SJSA1 (cell line): ENCODE results near the gene TRAF3IP1. TPM values are rescaled to one million over a fixed set of nuclear protein-coding genes. Genes with fewer than 3 reads are reported as not detected.
A peak's percentile ranks its signal among the peaks of the same experiment; 100 is the strongest.
"Not testable (repeated sequence)": the region's sequence is repeated elsewhere in the genome, so short reads cannot be mapped to it uniquely, and the experiment has no call there.

ENCODE experiments used
- DNase-seq, 2 experiments: peaks; one replicate each; pipeline ENCODE4 v3.0.0-alpha.2; 2015 to 2020; ENCODE audit warnings: low spot score in 2 of 2, low read depth in 1 of 2
- H3K27ac ChIP-seq: fragments of 250-450 bp; sonication (Bioruptor Pico); 2 replicates; pipeline ENCODE4 v1.5.1; 2020; ENCODE audit warnings: mild to moderate bottlenecking, moderate library complexity
- H3K27me3 ChIP-seq: fragments of 250-450 bp; sonication (Bioruptor Pico); replicated peaks from 2 replicates; pipeline ENCODE4 v1.5.1; 2020; ENCODE audit warnings: mild to moderate bottlenecking, moderate library complexity
- H3K36me3 ChIP-seq: fragments of 250-450 bp; sonication (Bioruptor Pico); 2 replicates; pipeline ENCODE4 v1.5.1; 2020; ENCODE audit warnings: mild to moderate bottlenecking
- H3K4me1 ChIP-seq: fragments of 250-450 bp; sonication (Bioruptor Pico); replicated peaks from 2 replicates; pipeline ENCODE4 v1.6.1; 2021; ENCODE audit warnings: mild to moderate bottlenecking
- H3K4me3 ChIP-seq: fragments of 250-450 bp; sonication (Bioruptor Pico); 2 replicates; pipeline ENCODE4 v1.5.1; 2020; ENCODE audit warnings: mild to moderate bottlenecking
- H3K9me3 ChIP-seq: fragments of 250-450 bp; sonication (Bioruptor Pico); replicated peaks from 2 replicates; pipeline ENCODE4 v1.5.1; 2020; ENCODE audit warnings: mild to moderate bottlenecking
- total RNA-seq: library from RNA; depleted of rRNA; stranded (reverse); fragments of >200 nt; shearing (Covaris generic); gene quantifications from 2 replicates; pipeline ENCODE4 v1.2.3, GENCODE V29; 2014; rRNA removed

TRAF3IP1 gene
- total RNA-seq = 6.9 and 12.7 TPM in 2 replicates

DNA sequence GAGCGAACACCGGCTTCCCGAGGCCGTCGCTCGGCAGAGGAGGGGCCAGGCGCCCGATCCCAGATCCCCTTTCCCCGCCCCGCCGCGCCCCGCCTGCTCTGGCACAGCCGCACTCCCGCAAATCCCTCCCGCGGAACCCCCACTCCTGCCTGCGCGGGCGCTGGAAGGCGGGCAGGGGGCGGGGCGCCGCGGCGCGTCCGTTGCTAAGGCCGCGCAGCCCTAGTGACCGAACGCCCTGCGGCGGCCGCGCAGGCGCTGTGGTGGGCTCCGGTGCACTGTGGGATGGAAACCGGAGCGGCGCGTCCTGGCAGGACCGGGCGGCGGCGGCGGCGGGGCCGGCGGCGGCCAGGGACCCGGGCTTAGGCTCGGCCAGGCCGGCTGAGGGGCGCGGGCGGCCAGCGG, at the start of gene TRAF3IP1:
TRAF3IP1 (plus strand) TSS at position 273 of the 402 bp plus-strand sequence. CDS start 145 bp downstream, outside the sequence.
- Histone ChIP-seq H3K27me3 (no peaks in the 10 kb centered on the region), H3K4me1 (peaks cover 9% of the 10 kb centered on the region), H3K27ac (no peak within 1 kb of the TSS), H3K36me3 (peaks cover 9% of the 10 kb centered on the region), H3K4me3 (peak within 1 kb of the TSS; percentile 97), H3K9me3 (no peaks in the 10 kb centered on the region; the same call in 1 of the 2 replicates)
- DNase-seq = peak; percentile 82 to 89

DNA sequence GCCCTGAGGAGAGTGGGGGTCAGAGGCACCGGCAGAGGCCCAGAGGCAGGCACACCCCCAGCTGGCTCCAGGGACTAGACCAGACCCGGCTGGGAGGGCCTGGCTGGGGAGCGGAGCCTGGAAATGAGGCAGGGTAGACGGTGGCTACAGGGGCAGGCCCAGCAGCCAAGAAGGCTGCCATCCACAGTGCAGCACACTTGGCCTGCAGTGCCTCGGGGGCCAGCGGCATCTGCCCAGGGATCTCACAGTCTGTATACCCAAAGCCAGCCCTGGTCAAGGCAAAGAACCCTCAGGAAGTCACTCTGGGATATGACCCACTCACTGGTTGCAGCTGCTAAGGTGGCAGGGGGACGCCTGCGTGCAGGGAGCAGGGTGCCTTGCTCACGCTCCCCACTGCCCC, 49.7 kb upstream of the TRAF3IP1 start:
- Histone ChIP-seq H3K4me3 (no peak overlapping the region), H3K36me3 (peaks cover 56% of the 10 kb centered on the region), H3K27ac (no peak overlapping the region), H3K9me3 (no peaks in the 10 kb centered on the region), H3K27me3 (no peaks in the 10 kb centered on the region), H3K4me1 (no peaks in the 10 kb centered on the region)
- no peak for DNase-seq

DNA sequence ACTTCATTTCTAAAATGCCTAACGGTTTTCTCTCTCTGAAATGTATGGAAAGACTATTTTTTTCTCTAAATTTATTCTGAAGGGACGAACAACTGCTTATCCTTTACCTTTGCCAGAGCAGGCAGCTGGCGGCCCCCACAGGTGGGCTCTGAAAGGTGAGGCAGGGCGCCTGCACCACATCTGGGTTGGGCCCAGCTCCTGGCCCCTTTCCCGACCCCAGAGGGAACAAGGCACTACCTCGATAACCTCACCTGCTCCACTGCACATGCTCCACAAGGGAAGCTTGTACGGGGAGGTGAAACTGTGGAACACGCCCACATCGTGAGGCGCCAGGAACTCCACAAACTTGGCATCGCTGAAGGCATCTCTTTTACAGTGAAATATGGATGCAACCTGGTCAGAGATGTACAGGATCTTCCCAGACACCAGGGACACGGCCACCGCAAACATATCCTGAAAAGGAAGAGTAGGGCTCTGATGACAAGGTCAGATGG, 49.2 kb upstream of the TRAF3IP1 start:
- peaks cover 57% of the 10 kb centered on the region for H3K36me3 ChIP-seq
- H3K27me3 ChIP-seq = no peaks in the 10 kb centered on the region
- H3K4me3 ChIP-seq = no peak overlapping the region
- no peaks in the 10 kb centered on the region for H3K9me3 ChIP-seq
- no peak for DNase-seq
- no peaks in the 10 kb centered on the region for H3K4me1 ChIP-seq
- no peak overlapping the region for H3K27ac ChIP-seq

DNA sequence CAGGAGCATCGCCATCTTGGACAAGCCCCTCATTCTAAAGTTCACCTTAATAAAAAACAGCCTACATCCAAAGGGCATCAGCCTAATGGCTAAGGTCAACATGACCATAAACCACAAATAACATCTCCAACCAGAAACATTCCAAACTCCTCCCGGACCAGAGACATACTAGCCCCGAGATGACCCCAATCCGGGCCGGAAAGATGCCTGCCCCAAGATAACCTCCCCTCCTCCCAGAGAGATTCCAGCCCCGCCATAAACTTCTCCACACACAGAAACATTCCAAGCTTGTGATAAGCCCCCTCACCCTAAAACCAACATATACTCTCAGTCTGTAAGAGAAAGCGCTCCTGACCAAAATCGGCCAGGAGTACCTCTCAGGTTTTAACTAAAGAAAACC, 48.6 kb upstream of the TRAF3IP1 start:
- H3K27me3 ChIP-seq, H3K9me3 ChIP-seq, H3K27ac ChIP-seq, H3K4me1 ChIP-seq, DNase-seq, H3K4me3 ChIP-seq: not testable (repeated sequence)
- H3K36me3 ChIP-seq = peaks cover 63% of the 10 kb centered on the region

GRCh38 chr2:238272156-238272555, 48.2 kb upstream of the TRAF3IP1 start:
- Histone ChIP-seq H3K4me1 (no peaks in the 10 kb centered on the region), H3K36me3 (peaks cover 66% of the 10 kb centered on the region), H3K9me3 (no peaks in the 10 kb centered on the region), H3K27ac (no peak overlapping the region), H3K4me3 (no peak overlapping the region), H3K27me3 (no peaks in the 10 kb centered on the region)
- no peak for DNase-seq

DNA sequence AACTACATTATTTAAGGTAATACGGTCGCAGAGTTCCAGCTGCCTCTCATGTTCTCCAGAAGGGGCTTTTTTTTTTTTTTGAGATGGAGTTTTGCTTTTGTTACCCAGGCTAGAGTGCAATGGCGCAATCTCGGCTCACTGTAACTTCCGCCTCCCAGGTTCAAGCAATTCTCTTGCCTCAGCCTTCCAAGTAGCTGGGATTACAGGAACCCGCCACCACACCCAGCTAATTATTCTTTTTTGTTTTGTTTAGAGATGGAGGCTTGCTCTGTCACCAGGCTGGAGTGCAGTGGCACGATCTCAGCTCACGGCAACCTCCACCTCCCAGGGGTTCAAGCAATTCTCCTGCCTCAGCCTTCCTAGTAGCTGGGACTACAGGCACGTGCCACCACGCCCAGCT, 46.9 kb upstream of the TRAF3IP1 start:
- H3K36me3 ChIP-seq = peaks cover 56% of the 10 kb centered on the region
- not testable (repeated sequence) for H3K27me3 ChIP-seq, H3K4me1 ChIP-seq, H3K27ac ChIP-seq, H3K4me3 ChIP-seq, DNase-seq, H3K9me3 ChIP-seq

DNA sequence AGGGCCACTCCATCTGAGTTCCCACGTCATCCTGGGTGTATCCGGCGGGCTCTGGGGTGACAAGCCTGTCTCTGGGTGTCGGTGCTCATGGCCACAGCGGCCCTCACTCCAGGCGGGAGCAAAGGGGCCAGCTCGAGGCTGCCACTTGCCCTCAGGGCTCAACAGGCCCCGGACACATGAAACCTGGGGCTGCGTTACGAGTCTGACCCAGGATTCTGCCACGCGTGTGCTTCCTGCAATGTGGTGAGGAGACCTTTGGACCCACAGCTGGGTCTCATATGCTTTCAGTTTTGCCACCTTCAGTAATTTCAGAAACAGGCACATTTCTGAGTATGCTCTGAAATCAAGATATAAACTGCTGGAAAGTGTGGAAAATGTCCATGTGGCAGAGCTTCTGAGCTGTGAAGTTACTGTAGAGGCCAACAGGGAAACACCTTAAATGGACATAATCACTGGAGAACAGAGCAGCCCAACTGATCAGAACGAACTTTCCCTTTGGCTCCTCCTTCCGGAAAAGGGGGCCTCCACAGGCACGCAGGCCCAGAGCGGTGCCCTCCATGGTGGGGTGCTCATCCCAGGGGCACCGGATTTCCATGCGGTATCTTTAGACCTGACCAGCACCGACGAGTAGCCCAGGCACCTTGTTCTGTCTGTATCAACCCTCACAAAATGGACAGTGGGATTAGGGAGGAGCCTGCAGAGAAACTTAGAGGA, 46.0 kb upstream of the TRAF3IP1 start:
- no peak for DNase-seq
- Histone ChIP-seq H3K4me1 (no peaks in the 10 kb centered on the region), H3K9me3 (no peaks in the 10 kb centered on the region), H3K4me3 (no peak overlapping the region), H3K27ac (no peak overlapping the region), H3K27me3 (no peaks in the 10 kb centered on the region), H3K36me3 (peaks cover 51% of the 10 kb centered on the region)

- no peak overlapping the region for H3K4me3 ChIP-seq
- DNase-seq = no peak
- no peaks in the 10 kb centered on the region for H3K4me1 ChIP-seq
- no peak overlapping the region for H3K27ac ChIP-seq
- no peaks in the 10 kb centered on the region for H3K27me3 ChIP-seq
- peaks cover 33% of the 10 kb centered on the region for H3K36me3 ChIP-seq
- no peaks in the 10 kb centered on the region for H3K9me3 ChIP-seq
Measured at GRCh38 chr2:238277695-238278094, 42.6 kb upstream of the TRAF3IP1 start.

DNA sequence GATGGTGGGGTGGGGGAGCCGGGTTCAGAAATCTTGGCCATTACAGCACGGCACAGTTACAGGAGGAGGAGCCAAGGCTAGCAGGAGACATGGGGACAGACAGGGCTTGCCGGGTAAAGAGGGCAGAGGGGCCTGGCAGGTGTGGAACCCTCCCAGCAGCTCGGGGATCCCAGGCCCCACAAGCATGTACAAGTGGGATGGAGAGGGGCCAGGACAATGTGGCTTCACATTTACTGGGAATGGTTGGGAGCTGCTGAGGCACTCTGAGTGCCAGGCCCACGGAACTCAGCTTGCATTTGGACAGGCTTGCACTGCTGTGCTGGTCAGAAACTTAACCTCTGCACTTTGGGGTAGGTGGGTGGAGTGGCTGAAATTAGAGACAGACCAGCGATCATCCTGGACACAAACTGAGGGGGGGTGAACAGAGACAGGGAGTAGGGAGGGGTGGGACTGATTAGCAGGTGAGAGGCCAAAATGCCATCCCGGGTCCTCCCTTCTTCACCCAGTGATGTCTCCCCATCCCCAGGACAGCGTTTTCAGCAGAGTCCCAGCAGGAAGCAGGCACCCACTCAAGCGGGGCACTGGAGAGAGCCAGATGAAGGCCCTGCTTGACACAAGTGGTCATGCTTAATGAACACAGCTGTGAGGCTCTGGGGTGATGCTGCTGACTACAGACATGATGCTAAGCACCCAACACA, 41.5 kb upstream of the TRAF3IP1 start:
- Histone ChIP-seq H3K27ac (no peak overlapping the region), H3K4me1 (no peaks in the 10 kb centered on the region), H3K36me3 (peaks cover 29% of the 10 kb centered on the region), H3K9me3 (no peaks in the 10 kb centered on the region), H3K4me3 (no peak overlapping the region), H3K27me3 (no peaks in the 10 kb centered on the region)
- no peak for DNase-seq

DNA sequence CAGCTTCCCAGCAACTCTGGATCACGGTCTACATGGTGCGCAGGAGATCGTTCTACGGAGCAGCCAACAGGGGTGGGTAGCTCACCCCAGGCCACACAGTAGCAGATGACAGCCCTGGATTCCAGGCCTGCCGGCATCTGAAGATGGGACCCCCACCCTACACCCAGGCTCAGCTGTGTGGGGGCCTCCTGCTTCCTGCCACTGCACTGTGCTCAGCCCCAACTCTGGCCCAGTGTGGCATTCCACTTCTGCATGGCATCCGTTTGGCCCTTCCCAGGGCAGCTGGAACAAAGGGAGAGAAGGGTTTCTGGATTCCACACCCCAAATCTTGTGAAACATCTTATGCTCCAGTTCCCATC, 41.0 kb upstream of the TRAF3IP1 start:
- H3K4me3 ChIP-seq = no peak overlapping the region
- H3K9me3 ChIP-seq = no peaks in the 10 kb centered on the region
- no peaks in the 10 kb centered on the region for H3K4me1 ChIP-seq
- no peak overlapping the region for H3K27ac ChIP-seq
- peaks cover 24% of the 10 kb centered on the region for H3K36me3 ChIP-seq
- DNase-seq = no peak
- no peaks in the 10 kb centered on the region for H3K27me3 ChIP-seq

GRCh38 chr2:238280083-238280825, 40.1 kb upstream of the TRAF3IP1 start:
- no peaks in the 10 kb centered on the region for H3K9me3 ChIP-seq
- no peaks in the 10 kb centered on the region for H3K27me3 ChIP-seq
- no peak for DNase-seq
- H3K27ac ChIP-seq = no peak overlapping the region
- H3K4me3 ChIP-seq = no peak overlapping the region
- peaks cover 3% of the 10 kb centered on the region for H3K4me1 ChIP-seq
- peaks cover 15% of the 10 kb centered on the region for H3K36me3 ChIP-seq

DNA sequence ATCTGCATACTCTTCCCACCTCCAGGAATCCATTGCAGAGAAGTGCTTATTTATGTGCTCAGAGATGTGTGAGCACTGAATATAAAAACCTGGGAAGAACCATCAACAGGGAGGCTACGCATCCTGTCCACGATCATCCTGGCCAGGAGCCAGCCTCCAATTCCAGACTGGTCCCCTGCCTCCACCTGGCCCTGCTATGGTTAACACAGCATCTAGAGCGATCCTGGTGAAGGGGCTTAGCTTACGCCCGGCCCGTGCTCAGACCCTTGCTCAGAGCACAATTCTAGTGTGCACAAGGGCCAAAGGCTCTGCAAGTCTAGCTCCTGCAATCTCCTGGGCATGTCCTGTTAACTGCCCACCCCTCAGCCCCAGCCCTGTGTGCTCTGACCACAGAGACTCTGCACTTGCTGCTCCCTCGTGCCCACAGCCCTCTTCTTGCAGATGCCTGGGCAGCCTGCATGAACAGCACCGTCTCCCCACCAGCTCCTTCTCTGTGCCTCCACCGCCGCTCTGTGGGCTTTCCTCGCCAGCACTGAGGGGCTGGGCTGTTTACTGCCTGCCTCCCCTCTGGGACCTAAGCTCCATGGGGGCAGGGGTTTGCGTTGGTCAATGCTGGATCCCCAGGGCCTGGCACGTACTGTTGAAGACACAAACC, 38.4 kb upstream of the TRAF3IP1 start:
- no peak for DNase-seq
- H3K4me3 ChIP-seq = no peak overlapping the region
- peaks cover 8% of the 10 kb centered on the region for H3K36me3 ChIP-seq
- H3K4me1 ChIP-seq = peaks cover 20% of the 10 kb centered on the region
- no peaks in the 10 kb centered on the region for H3K27me3 ChIP-seq
- H3K9me3 ChIP-seq = no peaks in the 10 kb centered on the region
- no peak overlapping the region for H3K27ac ChIP-seq

DNA sequence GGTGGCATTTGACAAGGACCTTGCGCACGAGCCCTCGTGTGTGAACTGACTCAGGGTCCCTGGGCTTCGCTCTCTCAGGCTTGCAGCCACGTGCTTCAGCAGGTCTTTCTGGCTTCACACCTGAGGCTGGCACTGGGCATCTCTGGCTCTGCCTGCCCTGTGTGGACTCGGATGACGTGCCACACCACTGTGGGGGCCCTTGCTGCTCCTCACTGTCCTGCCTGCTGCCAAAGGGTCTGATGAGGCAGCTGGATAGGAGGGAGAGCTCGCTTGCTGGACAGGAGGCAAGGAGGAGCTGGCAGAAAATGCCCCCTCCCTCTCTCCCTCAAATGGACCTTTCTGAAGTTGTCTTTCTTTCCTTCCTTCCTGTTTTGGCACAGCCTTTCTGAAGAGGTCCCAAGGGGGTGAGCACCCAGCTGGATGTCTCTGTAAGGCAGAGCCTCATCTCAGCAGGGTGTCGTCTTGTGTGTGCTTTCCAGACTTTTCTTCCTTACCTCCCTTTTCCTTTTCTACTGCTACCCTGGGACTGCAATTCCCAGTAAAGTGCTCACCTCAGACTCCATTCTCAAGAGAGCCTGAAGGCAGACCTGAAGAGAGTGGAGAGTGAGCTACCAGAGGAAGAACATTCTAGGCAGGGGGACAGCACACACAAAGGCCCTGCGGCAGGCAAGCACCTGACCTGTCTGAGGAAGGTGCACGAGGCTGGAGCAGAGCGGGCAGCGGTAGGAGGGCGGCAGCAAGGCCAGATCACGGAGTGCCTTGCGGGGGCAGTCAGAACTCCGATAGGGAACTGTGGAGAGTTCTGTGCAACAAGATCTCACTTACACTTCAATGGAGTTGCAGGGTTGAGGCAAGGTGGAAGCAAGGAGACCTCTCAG, 37.2 kb upstream of the TRAF3IP1 start:
- Histone ChIP-seq H3K36me3 (peaks cover 11% of the 10 kb centered on the region), H3K27ac (no peak overlapping the region)
- DNase-seq = no peak

More for the DNA sequence above, 37.2 kb upstream of the TRAF3IP1 start:
- Histone ChIP-seq H3K9me3 (no peaks in the 10 kb centered on the region), H3K4me3 (no peak overlapping the region), H3K27me3 (no peaks in the 10 kb centered on the region), H3K4me1 (peaks cover 32% of the 10 kb centered on the region)
